DMS153 treated with DMSO at 0.1 percent for 48 hours (cell line): ENCODE measurements around the gene FXYD7.

Experiments used
- DNase-seq: peaks from one replicate; lab custom pipeline; 2025; ENCODE audit not compliant: unreplicated experiment; lab: John Stamatoyannopoulos, UW

Gene FXYD7

DNA sequence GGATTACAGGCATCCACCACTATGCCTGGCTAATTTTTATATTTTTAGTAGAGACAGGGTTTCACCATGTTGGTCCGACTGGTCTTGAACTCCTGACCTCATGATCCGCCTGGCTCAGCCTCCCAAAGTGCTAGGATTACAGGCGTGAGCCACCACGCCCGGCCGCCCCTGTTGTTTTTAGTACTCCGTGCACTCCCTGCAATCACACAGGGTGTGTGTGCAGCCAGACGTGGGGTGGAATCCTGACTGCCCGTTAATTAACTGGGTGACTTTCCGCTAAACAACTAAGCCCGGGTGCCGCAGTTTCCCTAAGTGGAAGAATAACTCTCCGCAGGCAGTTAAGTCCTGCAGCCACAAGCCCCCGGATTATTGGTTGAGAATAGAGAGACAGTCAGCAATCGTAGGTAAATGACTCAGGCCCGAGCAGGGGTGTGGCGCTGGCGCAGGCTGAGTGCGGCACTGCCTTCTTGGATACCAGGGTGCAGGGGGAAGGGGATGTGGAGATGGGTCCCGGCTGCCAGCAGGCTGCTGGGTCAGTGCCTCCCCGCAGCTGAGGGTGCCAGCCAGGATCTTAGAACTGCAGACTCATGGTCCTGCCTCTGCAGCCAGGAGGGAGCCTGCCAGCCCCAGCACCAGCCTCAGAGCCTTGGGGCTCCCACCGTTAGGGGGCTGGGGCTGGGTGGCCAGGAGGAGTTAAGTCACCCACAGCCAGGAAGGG, 33.5 kb upstream of the FXYD7 start:
- no peak for DNase-seq

DNA sequence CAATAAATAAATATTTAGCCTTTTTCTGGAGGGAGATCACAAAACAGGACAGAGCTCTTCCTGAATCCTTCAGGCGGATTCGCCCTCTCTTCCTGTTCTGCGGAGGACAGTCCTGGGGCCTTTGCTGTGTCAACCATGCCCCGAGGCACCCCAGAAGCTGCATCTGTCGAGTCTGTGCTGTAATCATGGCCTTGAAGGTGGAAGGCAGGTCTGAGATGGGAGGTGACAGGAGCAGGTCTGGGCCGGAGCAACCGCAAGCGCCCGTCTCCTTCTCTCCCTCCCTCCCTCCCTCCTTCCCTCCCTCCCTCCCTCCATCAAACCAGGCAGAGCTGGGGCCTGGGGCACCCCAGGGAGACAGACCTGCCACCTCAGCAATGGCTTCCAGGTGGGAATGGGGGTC, 32.1 kb upstream of the FXYD7 start:
- no peak for DNase-seq

DNA sequence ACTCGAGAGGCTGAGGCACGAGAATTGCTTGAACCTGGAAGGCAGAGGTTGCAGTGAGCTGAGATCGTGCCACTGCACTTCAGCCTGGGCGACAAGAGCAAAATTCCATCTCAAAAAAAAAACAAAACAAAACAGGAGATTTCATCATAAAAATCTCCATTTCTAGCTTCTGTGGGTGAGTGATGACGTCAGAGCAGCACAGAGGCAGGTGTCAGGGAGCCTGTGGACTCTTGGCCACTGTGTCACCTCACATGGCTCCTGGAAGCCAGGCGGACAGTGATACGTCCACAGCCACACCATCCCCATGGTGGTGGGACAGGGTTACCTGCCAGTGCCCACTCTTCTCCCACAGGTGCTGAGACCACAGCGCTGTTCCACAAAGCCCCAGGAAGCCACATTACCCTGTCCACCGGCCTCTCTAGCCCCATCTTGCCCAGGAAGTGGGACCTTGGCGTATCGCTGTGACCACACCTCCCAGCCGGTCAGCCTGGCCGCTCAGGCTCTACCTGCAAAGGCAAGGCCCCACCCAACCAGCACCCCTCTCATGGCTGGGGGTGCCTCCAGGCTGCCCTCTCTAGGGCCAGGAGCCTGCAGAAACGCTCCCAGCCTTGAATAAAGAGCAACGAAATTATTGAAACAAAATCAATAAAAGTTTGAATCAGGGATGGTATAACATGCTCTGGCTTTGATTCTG, 29.9 kb upstream of the FXYD7 start:
- DNase-seq: no peak

DNA sequence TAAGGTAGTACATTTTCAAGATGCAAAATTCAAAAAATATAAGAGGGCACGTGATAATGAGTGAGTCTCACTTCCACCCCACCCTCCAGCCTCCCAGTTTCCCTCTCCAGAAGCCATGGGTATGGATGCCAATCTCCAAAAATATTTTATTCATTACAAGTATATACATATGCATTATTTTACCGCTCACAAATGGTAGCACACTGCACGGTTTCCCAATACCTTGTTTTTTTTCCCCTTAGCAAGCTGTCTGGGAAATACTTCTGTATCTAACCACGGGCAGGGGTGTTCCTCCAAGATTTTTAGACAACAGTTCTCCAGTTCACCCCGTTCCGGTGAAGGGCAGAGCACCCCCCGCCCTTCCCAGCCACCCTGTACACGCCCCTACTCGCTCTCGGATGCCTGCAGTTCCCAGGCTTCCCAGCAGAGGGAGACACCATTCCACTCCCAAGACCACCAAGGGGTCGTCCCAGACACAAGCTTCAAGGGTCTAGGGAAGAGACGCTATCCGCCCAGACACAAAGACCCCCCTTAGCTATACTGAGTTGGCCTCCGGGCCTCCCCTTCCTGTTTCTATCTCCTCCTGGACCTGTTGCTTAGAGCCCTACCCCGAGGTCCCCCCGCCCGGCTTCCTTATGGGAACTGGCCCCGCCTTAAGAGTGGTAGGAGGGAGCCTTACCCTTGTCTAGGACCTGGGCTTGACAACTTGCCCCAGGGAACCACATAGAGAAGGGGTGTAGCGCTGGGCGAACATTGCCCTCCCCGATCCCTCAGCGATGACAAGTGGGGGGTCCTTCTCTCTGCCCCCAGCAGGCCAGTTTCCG, 28.5 kb upstream of the FXYD7 start:
- no peak for DNase-seq

DNA sequence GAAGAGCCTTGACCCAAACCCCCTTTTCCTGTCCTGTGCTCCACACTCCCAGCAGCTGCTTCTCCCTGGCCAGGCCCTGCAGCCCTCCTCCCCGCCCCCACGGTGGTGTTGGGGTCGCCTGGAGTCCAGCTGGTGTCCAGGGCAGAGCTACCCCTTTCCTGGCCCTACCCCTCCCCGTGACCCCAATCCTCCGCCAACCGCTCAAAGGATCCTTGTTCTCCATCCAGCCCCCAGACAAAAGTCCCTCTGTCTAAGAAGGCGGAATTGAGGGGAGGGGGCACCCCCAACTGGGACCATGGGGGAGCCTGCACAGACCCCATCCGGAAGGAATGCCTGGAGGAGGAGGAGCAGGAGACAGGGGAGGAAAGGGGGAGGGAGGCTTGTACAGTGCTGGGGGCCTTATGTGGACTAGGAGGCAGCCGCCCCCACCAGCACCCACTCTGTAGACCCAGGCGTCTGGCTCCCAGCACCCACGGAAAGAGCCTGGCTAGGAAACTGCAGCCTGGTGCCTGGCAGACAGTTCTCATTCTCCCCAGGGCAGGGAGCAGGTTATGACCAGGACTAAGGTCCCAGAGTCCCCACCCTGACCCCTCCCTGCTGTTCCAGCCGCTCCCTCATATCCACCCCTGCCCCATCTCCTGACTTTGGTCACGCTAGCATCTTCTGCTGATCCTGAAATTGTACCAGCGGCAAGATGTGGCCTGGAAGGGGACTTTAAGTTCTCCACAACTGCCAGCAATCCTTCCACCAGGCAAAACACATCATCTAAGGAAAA, 27.7 kb upstream of the FXYD7 start, which contains the start of gene FXYD3:
TSS of gene FXYD3 (plus strand) at position 647 of the 775 bp plus-strand sequence. CDS start 3,554 bp downstream, outside the sequence.
- no peak for DNase-seq

DNA sequence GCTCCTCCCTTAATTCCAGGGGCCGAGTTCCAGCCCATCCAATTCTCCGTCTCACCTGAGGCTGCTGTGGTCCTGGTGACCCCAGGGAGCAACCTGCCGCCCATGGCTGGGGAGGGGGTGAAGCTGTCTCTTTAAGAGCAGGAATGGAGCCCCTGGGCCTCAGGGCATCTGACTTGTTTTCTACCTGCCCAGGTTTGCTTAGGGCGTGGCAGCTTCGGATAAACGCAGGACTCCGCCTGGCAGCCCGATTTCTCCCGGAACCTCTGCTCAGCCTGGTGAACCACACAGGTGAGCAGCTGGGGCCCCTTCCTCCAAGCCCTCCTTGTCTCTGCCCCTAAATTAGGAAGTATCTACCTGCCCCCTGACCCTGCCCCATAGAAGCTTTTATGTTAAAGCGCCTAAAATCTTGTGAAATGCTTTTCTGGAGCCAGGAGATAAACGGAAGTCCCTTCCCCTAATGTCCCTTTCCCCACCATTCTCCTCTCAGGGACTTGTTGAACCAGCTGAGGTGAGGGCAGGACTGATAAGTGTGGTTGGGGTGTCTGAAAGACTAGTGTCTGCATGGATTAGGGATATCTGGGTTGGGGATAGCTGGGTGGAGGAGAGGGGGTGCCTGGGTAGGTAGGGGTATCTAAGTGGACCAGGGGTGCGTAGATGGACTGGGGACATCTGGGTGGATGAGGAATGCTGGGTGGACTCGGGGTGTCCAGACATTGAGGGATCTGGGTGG, 26.8 kb upstream of the FXYD7 start:
- DNase-seq: peak; percentile 17

DNA sequence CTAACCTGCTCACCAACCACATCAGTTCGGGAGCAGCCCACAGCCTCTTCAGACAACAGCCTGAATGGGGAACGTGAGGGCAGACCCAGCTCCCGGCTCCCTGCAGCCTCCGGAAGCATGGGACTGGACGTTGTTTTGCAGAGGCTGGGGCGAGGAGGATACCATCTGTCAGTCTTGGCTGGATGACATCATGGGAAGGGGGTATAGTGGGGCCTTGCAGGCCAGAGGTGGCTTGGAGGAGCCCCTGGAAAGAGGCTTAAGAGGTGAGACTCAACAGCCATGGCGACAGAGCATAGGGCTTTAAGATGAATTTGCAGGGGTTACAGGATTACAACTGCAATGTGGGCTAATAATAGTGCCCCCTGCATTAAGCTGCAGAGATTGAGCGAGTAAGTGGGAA, 25.9 kb upstream of the FXYD7 start:
- DNase-seq: no peak

DNA sequence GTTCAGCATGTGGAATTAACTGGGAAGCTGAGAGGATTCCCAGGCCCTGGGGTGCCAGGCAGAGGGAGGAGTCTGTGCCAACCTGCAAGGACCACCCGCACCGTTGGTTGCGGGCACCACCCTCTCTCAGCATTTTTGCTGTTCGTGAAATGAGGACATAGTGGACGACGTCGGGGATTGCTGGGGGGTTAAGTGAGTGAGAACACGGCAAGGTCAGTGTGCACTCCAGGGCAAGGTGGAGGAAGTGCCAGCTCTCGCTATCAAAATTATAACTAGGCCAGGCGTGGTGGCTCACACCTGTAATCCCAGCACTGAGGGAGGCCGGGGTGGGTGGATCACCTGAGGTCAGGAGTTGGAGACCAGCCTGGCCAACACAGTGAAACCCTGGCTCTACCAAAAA, 25.3 kb upstream of the FXYD7 start:
- DNase-seq: no peak

DNA sequence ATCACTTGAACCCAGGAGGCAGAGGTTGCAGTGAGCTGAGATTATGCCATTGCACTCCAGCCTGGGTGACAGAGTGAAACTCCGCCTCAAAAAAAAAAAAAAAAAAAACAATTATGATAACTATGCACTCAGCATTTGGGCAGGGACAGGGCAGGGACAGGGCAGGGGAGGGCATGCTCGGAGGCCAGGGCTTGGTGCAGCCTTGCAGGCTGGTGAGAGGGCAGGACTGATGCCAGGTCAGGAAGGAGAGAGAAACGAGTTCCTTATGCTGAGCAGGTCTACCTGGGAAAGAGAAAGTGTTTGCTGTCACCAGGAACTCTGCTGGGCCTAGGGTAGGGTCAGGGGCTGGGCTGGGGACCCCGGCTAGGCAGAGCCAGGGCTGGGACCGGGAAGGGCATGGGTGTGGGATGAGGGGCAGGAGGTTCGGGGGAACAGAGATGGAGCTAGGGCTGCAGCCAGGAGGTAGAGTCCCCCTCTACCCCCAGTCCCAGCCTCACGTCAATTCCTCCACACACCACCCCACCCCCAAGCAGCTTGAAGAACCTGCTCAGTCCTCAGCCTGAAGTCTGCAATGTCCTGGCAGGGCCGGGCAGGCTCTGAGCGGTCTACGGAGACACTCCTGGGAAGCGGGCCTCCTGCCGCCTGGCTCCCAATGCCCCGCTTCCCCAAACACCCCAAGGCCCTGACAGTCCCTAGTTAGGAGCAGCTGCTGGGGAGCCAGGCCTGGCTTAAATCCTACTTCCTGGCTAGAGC, 24.6 kb upstream of the FXYD7 start:
- DNase-seq: no peak

DNA sequence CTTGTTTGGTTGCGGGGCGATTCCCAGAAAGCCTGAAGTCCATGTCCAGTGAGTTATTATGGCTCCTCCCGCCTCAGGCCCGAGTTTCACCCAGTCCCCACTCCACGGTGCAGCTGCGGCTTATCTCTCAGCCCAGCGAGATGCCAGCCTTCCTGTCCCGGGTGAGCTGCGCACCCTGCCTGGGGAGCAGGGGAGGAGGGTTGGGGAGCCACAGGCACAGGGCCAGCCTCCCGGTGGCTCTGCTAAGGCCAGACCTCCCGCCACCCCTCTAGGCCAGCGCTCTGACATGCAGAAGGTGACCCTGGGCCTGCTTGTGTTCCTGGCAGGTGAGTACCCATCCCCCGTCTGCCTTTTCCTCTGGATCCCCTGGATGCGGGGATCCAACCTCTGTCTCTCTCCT, 24.0 kb upstream of the FXYD7 start:
- DNase-seq: no peak

DNA sequence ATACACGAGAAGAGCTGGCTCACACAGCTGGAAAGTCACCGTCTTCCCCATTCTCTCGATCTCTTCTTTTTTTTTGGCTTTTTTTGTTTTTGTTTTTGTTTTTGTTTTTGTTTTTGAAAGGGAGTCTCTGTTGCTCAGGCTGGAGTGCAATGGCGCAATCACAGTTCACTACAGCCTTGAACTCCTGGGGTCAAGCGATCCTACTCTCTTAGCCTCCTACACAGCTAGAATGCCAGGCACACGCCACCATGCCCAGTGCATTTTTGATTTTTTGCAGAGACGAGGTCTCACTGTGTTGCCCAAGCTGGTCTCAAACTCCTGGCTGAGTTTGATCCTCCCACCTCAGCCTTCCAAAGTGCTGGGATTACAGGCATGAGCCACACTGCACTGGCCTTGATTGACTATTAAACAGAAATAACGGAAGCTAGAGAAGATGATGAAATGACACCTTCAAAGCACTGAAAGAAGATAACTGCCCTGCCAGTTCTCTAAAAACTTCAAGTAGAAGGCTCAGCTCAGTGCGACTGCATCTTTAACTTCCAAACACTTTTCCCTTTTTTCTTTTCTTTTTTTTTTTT, 23.4 kb upstream of the FXYD7 start:
- DNase-seq: no peak

DNA sequence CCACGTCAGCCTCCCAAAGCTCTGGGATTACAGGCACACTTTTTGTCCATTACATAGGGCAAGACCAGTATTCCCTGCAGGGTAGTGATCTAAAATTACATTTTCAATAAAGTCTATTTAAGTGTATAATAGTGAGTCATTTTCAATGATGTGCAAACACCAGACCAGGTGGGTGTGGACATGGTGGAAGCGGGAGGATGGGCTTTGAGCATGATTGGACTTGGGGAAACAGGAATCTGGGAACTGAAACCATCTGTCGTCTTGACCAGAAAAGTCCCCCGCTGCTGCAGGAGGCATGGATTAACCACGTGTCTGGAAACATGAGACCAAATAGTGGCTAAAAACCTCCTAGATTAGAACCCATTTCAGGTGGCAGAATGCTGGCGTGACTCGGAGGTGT, 22.6 kb upstream of the FXYD7 start:
- DNase-seq: no peak

DNA sequence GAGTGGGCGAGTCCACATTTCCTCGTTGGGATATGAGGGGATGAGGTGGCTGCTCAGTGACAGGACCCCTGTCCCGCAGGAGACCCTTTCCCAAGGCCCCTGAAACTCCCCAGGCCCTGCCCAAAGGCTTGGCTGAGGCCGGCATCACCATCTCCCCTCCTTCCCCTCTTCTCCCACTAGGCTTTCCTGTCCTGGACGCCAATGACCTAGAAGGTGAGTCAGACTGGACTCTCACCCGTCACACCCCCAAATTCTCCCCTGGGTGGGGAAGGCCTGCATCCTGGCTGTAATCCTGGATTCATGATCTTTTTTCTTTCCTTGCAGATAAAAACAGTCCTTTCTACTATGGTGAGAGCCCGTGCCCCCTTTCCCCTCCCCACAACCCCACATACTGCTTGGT, 22.2 kb upstream of the FXYD7 start:
- DNase-seq: no peak

DNA sequence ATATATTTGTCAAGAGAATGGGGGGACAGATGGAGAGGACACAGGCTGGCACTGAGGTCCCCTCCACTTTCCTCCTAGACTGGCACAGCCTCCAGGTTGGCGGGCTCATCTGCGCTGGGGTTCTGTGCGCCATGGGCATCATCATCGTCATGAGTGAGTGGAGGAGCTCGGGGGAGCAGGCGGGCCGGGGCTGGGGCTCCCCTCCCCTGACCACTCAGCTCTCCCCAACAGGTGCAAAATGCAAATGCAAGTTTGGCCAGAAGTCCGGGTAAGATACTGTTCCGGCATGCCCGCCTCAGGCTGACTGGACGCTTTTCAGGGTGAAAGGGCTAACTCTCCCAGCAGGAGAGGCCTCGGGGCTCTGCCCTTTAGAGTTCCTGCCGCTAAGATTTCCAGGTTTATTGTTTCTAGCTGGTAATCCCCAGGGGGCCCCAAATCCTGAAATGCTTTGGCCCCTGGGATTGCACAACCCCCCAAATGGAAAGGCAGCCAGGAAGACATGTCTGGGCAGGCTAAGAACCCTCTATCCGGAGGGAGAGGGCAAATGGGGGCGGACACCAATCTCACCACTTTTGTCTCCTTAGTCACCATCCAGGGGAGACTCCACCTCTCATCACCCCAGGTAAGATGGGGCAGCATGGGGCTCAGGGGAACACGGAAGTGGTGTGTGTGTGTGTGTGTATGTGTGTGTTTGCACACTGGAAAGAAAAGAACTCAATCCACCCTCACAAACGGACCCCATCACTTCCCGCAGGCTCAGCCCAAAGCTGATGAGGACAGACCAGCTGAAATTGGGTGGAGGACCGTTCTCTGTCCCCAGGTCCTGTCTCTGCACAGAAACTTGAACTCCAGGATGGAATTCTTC, 20.1 kb upstream of the FXYD7 start:
- no peak for DNase-seq

DNA sequence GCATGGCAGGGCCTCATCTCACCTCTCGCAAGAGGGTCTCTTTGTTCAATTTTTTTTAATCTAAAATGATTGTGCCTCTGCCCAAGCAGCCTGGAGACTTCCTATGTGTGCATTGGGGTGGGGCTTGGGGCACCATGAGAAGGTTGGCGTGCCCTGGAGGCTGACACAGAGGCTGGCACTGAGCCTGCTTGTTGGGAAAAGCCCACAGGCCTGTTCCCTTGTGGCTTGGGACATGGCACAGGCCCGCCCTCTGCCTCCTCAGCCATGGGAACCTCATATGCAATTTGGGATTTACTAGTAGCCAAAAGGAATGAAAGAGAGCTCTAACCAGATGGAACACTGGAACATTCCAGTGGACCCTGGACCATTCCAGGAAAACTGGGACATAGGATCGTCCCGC, 19.5 kb upstream of the FXYD7 start:
- DNase-seq: no peak

DNA sequence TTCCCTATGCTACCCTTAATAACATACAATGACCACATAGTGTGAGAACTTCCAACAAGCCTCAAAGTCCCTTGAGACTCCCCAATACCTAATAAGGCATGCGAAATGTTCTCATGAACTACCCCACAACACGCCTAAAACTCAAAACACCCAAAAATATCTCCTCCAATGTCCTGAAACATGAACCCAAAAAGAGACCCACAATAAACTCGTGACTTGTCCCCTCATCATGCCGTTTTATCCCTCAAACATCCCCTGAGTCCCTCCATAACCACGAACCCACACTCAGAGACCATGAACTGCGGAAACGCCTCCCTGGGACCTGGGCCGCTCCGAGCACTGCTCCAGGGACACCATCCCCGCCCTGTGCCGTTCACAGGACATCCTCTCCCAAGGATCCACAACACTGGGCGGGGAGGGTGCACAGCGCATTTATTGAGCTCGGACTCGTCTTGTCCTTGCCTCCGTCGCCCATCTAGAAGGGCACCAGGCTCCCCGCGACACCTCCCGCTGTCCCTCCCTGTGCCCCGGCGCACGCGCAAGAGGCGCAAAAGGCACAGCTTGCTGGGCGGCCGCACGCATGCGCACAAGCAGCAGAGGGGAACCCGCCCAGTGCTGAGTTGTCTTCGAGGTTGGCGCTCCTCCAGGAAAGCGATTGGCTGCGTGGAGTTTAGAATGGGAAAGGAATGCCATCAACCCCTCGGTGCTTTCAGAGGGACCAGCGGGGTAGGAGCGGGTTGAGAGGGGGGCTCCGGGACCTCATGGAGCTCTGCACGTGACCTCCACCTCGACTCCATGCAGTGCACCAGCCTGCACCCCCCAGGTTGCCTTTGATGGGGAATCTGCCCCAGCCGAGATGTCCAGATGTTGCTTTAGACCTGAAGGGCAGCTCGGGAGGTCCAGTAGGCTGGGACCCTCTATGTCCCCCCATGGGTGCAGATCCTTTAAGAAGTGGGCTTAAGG, 18.7 kb upstream of the FXYD7 start:
- DNase-seq: peak; percentile 83

DNA sequence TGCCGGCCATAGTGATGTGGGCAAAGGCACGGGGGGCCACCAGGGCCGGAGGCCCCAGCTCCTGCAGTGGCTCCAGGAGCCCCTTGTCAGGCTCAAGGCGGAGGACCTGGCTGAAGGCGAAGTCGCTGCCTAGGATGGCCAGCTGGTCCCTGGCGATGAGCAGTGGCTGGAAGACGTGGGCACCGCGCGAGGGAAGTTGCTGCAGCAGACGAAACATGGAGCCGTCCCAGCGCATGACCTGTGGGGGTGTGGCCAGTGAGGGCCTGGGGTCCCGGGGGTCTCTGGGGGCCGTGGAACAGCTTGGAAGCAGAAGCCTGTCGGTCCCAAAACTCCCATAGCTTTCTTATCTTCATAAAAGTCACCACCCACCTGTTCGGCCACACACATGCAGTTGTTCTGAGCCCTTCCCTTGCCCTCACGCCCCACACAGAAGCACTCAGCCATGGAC, 17.8 kb upstream of the FXYD7 start:
- no peak for DNase-seq
